Activated naive CD8-positive, alpha-beta T cell (primary cell): Measurements from ENCODE around the gene GRPEL2.

Experiments used
- H3K27ac Mint-ChIP-seq: one replicate; pipeline ENCODE4 v1.8.0; 2021; ENCODE audit warnings: mixed read lengths
- H3K27me3 Mint-ChIP-seq: one replicate; pipeline ENCODE4 v1.8.0; 2021; ENCODE audit warnings: mixed read lengths
- H3K36me3 Mint-ChIP-seq: one replicate; pipeline ENCODE4 v1.8.0; 2021; ENCODE audit warnings: mixed read lengths
- H3K4me1 Mint-ChIP-seq: one replicate; pipeline ENCODE4 v1.8.0; 2021; ENCODE audit warnings: low read depth, mixed read lengths
- H3K4me3 Mint-ChIP-seq: one replicate; pipeline ENCODE4 v1.8.0; 2021; ENCODE audit warnings: mild to moderate bottlenecking, mixed read lengths
- H3K9me3 Mint-ChIP-seq: one replicate; pipeline ENCODE4 v1.8.0; 2021; ENCODE audit warnings: low read depth, mixed read lengths

GRPEL2 gene

GRCh38 chr5:149310947-149311658 lies 34.2 kb upstream of the GRPEL2 start:
- H3K4me3 Mint-ChIP-seq = no peak overlapping the region

DNA sequence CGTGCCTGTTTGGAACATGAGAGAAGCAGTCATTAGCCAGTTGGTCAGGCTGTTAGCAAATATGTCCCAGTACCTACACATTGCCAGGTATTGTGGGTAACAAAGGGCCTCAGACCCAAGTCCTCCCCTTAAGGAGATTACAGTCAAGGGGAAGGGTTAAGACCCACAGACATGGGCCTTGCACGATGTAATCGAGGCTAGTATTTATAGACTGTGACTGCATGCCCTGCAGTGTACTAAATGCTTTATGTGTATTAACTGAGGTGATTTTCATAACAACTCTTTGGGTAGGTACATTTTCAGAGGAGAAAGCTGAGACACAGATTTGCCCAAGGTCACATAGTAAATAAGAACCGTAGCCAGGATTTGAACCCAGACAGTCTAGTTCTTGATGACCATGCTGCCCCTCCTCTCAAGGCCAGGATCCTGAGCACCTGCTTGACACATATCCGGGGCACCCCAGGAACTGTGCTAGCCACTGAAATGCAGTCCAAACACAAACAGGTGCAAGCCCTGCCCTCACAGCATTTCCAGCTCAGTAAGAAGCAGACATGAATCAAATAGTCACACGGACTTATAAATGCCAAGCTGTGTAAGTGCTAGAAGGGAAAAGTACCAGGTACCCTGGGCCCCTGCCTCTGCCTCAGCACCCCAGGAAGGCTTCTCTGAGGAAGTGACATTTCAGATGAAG lies 32.0 kb upstream of the GRPEL2 start:
- Mint-ChIP-seq H3K9me3 (no peaks in the 10 kb centered on the region), H3K27me3 (no peaks in the 10 kb centered on the region), H3K27ac (no peak overlapping the region), H3K4me1 (peaks cover 3% of the 10 kb centered on the region), H3K4me3 (no peak overlapping the region), H3K36me3 (no peaks in the 10 kb centered on the region)

More at GRCh38 chr5:149310947-149311658, 34.2 kb upstream of the GRPEL2 start:
- Mint-ChIP-seq H3K4me1 (no peaks in the 10 kb centered on the region), H3K27me3 (no peaks in the 10 kb centered on the region), H3K36me3 (no peaks in the 10 kb centered on the region), H3K27ac (no peak overlapping the region), H3K9me3 (no peaks in the 10 kb centered on the region)

DNA sequence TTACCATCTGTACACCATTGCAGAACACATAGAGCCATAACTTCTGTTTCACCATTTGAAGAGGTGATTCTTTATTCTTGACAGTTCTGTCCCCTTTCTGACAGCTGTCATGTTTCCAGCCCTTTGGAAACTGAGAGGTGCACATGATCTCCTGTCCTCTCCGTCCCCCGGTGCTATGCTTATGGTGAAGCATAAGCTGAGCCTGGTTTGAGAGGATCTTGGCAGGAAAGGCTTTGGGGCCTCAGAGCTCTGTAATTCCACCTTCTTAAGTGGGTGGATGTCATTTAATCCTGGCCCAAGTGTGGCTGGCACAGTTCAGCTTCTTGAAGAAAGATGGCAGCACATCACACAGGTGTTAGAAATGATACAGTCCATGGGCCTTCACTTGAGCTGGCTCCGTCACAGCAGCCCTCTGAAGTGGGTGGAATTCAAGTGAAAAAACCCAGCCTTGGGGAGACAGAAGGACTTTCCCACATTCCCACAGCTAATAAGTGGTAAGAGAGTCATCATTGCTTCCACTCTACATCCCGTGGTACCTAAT lies 30.7 kb upstream of the GRPEL2 start:
- H3K9me3 Mint-ChIP-seq = no peaks in the 10 kb centered on the region
- no peak overlapping the region for H3K27ac Mint-ChIP-seq
- no peaks in the 10 kb centered on the region for H3K27me3 Mint-ChIP-seq
- H3K4me1 Mint-ChIP-seq = peaks cover 3% of the 10 kb centered on the region
- no peaks in the 10 kb centered on the region for H3K36me3 Mint-ChIP-seq
- H3K4me3 Mint-ChIP-seq = no peak overlapping the region

DNA sequence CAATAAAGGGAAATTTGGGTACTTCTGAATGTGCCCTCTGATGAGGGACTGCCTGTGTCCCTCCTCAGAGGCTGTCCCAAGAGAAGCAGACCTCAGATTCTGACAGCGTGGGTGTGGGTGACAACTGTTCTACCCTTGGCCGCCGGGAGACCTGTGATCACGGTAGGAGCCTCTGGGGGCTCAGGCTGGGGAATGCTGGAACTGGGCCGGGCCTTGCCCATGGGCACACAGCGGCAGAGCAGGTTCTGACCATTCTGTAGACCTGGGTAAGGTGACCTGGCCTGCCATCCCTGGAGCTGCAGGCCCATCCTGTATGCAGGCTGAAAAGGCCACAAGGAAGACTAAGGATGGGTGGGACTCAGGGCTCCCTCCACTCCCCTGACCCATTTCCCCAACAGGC lies 29.5 kb upstream of the GRPEL2 start:
- H3K4me3 Mint-ChIP-seq = no peak overlapping the region
- no peak overlapping the region for H3K27ac Mint-ChIP-seq
- H3K27me3 Mint-ChIP-seq = no peaks in the 10 kb centered on the region
- peaks cover 3% of the 10 kb centered on the region for H3K4me1 Mint-ChIP-seq
- no peaks in the 10 kb centered on the region for H3K9me3 Mint-ChIP-seq
- H3K36me3 Mint-ChIP-seq = no peaks in the 10 kb centered on the region

- no peaks in the 10 kb centered on the region for H3K9me3 Mint-ChIP-seq
- H3K27me3 Mint-ChIP-seq = no peaks in the 10 kb centered on the region
- peaks cover 3% of the 10 kb centered on the region for H3K4me1 Mint-ChIP-seq
- no peak overlapping the region for H3K27ac Mint-ChIP-seq
- no peaks in the 10 kb centered on the region for H3K36me3 Mint-ChIP-seq
- no peak overlapping the region for H3K4me3 Mint-ChIP-seq
These were observed 27.8 kb upstream of the GRPEL2 start for GRCh38 chr5:149317281-149318048.

GRCh38 chr5:149319174-149319573 lies 26.1 kb upstream of the GRPEL2 start:
- H3K4me3 Mint-ChIP-seq = no peak overlapping the region
- no peaks in the 10 kb centered on the region for H3K27me3 Mint-ChIP-seq
- no peaks in the 10 kb centered on the region for H3K36me3 Mint-ChIP-seq
- no peak overlapping the region for H3K27ac Mint-ChIP-seq
- H3K9me3 Mint-ChIP-seq = no peaks in the 10 kb centered on the region
- H3K4me1 Mint-ChIP-seq = peaks cover 3% of the 10 kb centered on the region

- Mint-ChIP-seq H3K4me1 (peaks cover 3% of the 10 kb centered on the region), H3K4me3 (no peak overlapping the region), H3K27ac (no peak overlapping the region), H3K27me3 (no peaks in the 10 kb centered on the region), H3K36me3 (peaks cover under 1% of the 10 kb centered on the region), H3K9me3 (no peaks in the 10 kb centered on the region)
These were observed 24.4 kb upstream of the GRPEL2 start for GRCh38 chr5:149320791-149321330.

GRCh38 chr5:149322518-149322917 lies 22.8 kb upstream of the GRPEL2 start:
- H3K4me1 Mint-ChIP-seq = no peaks in the 10 kb centered on the region
- no peak overlapping the region for H3K27ac Mint-ChIP-seq
- H3K4me3 Mint-ChIP-seq = no peak overlapping the region
- H3K36me3 Mint-ChIP-seq = peaks cover 2% of the 10 kb centered on the region
- H3K27me3 Mint-ChIP-seq = no peaks in the 10 kb centered on the region
- no peaks in the 10 kb centered on the region for H3K9me3 Mint-ChIP-seq

- no peak overlapping the region for H3K27ac Mint-ChIP-seq
- no peaks in the 10 kb centered on the region for H3K4me1 Mint-ChIP-seq
These were observed 22.1 kb upstream of the GRPEL2 start for GRCh38 chr5:149323210-149323609.

GRCh38 chr5:149323621-149324205 lies 21.6 kb upstream of the GRPEL2 start:
- peaks cover 2% of the 10 kb centered on the region for H3K36me3 Mint-ChIP-seq
- H3K27me3 Mint-ChIP-seq = no peaks in the 10 kb centered on the region
- no peaks in the 10 kb centered on the region for H3K9me3 Mint-ChIP-seq
- no peaks in the 10 kb centered on the region for H3K4me1 Mint-ChIP-seq
- H3K4me3 Mint-ChIP-seq = no peak overlapping the region
- H3K27ac Mint-ChIP-seq = no peak overlapping the region

More at GRCh38 chr5:149323210-149323609, 22.1 kb upstream of the GRPEL2 start:
- Mint-ChIP-seq H3K9me3 (no peaks in the 10 kb centered on the region), H3K27me3 (no peaks in the 10 kb centered on the region), H3K4me3 (no peak overlapping the region), H3K36me3 (peaks cover 2% of the 10 kb centered on the region)

- Mint-ChIP-seq H3K27me3 (no peaks in the 10 kb centered on the region), H3K36me3 (peaks cover 2% of the 10 kb centered on the region), H3K27ac (no peak overlapping the region), H3K4me3 (no peak overlapping the region), H3K9me3 (no peaks in the 10 kb centered on the region), H3K4me1 (no peaks in the 10 kb centered on the region)
These were observed 20.7 kb upstream of the GRPEL2 start for GRCh38 chr5:149324641-149325040.

- H3K9me3 Mint-ChIP-seq = no peaks in the 10 kb centered on the region
- H3K36me3 Mint-ChIP-seq = peaks cover 2% of the 10 kb centered on the region
- no peaks in the 10 kb centered on the region for H3K27me3 Mint-ChIP-seq
- no peak overlapping the region for H3K27ac Mint-ChIP-seq
- H3K4me3 Mint-ChIP-seq = no peak overlapping the region
- no peaks in the 10 kb centered on the region for H3K4me1 Mint-ChIP-seq
These were observed 20.0 kb upstream of the GRPEL2 start for GRCh38 chr5:149325166-149325735.

DNA sequence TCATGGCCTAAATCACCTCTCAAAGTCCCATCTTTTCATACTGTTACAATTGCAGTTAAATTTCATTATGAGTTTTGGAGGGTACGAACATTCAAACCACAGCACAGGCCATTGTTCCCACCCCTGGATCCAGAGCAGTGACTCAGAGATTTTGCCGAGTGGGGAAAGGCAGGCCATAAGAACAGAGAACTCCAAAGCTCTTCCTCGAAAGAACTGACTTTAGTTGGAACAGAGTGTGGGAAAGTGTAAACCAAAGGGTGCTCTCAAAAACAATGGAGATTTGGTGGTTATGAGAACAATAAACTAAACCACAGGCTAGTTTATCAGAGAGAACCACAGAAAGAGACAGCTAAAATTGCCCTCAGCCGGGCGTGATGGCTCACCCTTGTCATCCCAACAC lies 19.4 kb upstream of the GRPEL2 start:
- Mint-ChIP-seq H3K4me3 (no peak overlapping the region), H3K27ac (no peak overlapping the region), H3K27me3 (no peaks in the 10 kb centered on the region), H3K9me3 (no peaks in the 10 kb centered on the region), H3K36me3 (peaks cover 2% of the 10 kb centered on the region), H3K4me1 (no peaks in the 10 kb centered on the region)

- Mint-ChIP-seq H3K4me1 (no peaks in the 10 kb centered on the region), H3K4me3 (no peak overlapping the region), H3K36me3 (peaks cover 2% of the 10 kb centered on the region), H3K27me3 (no peaks in the 10 kb centered on the region), H3K27ac (no peak overlapping the region), H3K9me3 (no peaks in the 10 kb centered on the region)
These were observed 18.7 kb upstream of the GRPEL2 start for GRCh38 chr5:149326611-149327010.
